WTC11 (cell line): Measurements from ENCODE around the gene BBS9. TPM values are rescaled to one million over a fixed set of nuclear protein-coding genes. Genes with fewer than 3 reads are reported as not detected.
A peak's percentile ranks its signal among the peaks of the same experiment; 100 is the strongest.

Experiments
- ATAC-seq: fragments of 200-7000 bp; cut with Tn5 transposase; 2 replicates; pipeline ENCODE4 v1.10.0; 2021; ENCODE audit warnings: mild to moderate bottlenecking, moderate library complexity
- CTCF ChIA-PET: fragments of 300-600 bp; sonication (Branson Sonifier 250); formaldehyde crosslinking; loops from one replicate; lab custom pipeline; 2021; ENCODE audit warnings: antibody characterized with exemption; lab: Charles Lee
- POLR2A ChIA-PET: fragments of 350-600 bp; sonication (Branson Sonifier 250); formaldehyde crosslinking; loops from one replicate; lab custom pipeline; 2021; ENCODE audit warnings: antibody characterized with exemption; lab: Charles Lee
- DNase-seq: peaks from one replicate; pipeline ENCODE4 v3.0.0; 2021; ENCODE audit warnings: low spot score
- H3K27ac Mint-ChIP-seq: 2 replicates; pipeline ENCODE4 v1.8.0; 2021; ENCODE audit warnings: mixed read lengths
- H3K27me3 Mint-ChIP-seq: 2 replicates; pipeline ENCODE4 v1.8.0; 2021; ENCODE audit warnings: low read depth, mild to moderate bottlenecking, moderate library complexity, mixed read lengths
- H3K36me3 Mint-ChIP-seq: 2 replicates; pipeline ENCODE4 v1.8.0; 2021; ENCODE audit warnings: mixed read lengths
- H3K4me1 Mint-ChIP-seq: 2 replicates; pipeline ENCODE4 v1.8.0; 2022; ENCODE audit warnings: mixed read lengths
- H3K4me3 Mint-ChIP-seq: 2 replicates; pipeline ENCODE4 v1.8.0; 2021; ENCODE audit warnings: mild to moderate bottlenecking, moderate library complexity, mixed read lengths
- H3K9me3 Mint-ChIP-seq: 2 replicates; pipeline ENCODE4 v1.8.0; 2021; ENCODE audit warnings: mixed read lengths
- ARID4B ChIP-seq: sonication (generic); formaldehyde crosslinking; IDR thresholded peaks from 2 replicates; pipeline ENCODE4 v1.8.0; 2023; ENCODE audit warnings: missing genetic modification reagents, mild to moderate bottlenecking, borderline replicate concordance
- ATF1 ChIP-seq: sonication (generic); formaldehyde crosslinking; IDR thresholded peaks from 2 replicates; pipeline ENCODE4 v1.8.1; 2023; ENCODE audit warnings: mild to moderate bottlenecking, moderate library complexity, missing genetic modification reagents
- ATF3 ChIP-seq: sonication (generic); formaldehyde crosslinking; conservative IDR thresholded peaks from 2 replicates; pipeline ENCODE4 v1.8.1; 2022; ENCODE audit warnings: mild to moderate bottlenecking, missing genetic modification reagents
- CTCF ChIP-seq: fragments of 200-600 bp; IDR thresholded peaks from 2 replicates; pipeline ENCODE4 v1.8.0; 2022; ENCODE audit warnings: antibody characterized with exemption
- ERG ChIP-seq: fragments of 250-450 bp; sonication (Bioruptor Pico); IDR thresholded peaks from 2 replicates; pipeline ENCODE4 v1.8.0; 2021; ENCODE audit warnings: mild to moderate bottlenecking
- HMGA2 ChIP-seq: fragments of 250-450 bp; sonication (Bioruptor Pico); IDR thresholded peaks from 2 replicates; pipeline ENCODE4 v1.4.0; 2021; ENCODE audit warnings: mild to moderate bottlenecking, moderate library complexity
- HMGXB4 ChIP-seq: sonication (generic); formaldehyde crosslinking; IDR thresholded peaks from 2 replicates; pipeline ENCODE4 v1.8.1; 2023; ENCODE audit warnings: mild to moderate bottlenecking, moderate library complexity, missing genetic modification reagents
- IRF1 ChIP-seq: sonication (generic); formaldehyde crosslinking; IDR thresholded peaks from 2 replicates; pipeline ENCODE4 v1.8.0; 2023; ENCODE audit warnings: missing genetic modification reagents
- IRF2 ChIP-seq: sonication (generic); formaldehyde crosslinking; IDR thresholded peaks from 2 replicates; pipeline ENCODE4 v1.8.0; 2022; ENCODE audit warnings: low read depth, missing genetic modification reagents, borderline replicate concordance
- MLX ChIP-seq: sonication (generic); formaldehyde crosslinking; IDR thresholded peaks from 2 replicates; pipeline ENCODE4 v1.8.1; 2023; ENCODE audit warnings: mild to moderate bottlenecking, missing genetic modification reagents, moderate library complexity
- NFATC4 ChIP-seq: fragments of 250-450 bp; sonication (Bioruptor Pico); IDR thresholded peaks from 2 replicates; pipeline ENCODE4 v1.9.0; 2021; ENCODE audit warnings: mild to moderate bottlenecking
- PREB ChIP-seq: sonication (generic); formaldehyde crosslinking; IDR thresholded peaks from 2 replicates; pipeline ENCODE4 v1.8.1; 2022; ENCODE audit warnings: mild to moderate bottlenecking, missing genetic modification reagents, moderate library complexity, borderline replicate concordance
- RORB ChIP-seq: fragments of 250-450 bp; sonication (Bioruptor Pico); IDR thresholded peaks from 2 replicates; pipeline ENCODE4 v1.9.0; 2021; ENCODE audit warnings: mild to moderate bottlenecking
- TCF7 ChIP-seq: sonication (generic); formaldehyde crosslinking; IDR thresholded peaks from 2 replicates; pipeline ENCODE4 v1.8.0; 2022; ENCODE audit warnings: mild to moderate bottlenecking, low read depth, missing genetic modification reagents, moderate library complexity
- TP53 ChIP-seq: sonication (generic); formaldehyde crosslinking; IDR thresholded peaks from 2 replicates; pipeline ENCODE4 v1.8.1; 2023; ENCODE audit warnings: mild to moderate bottlenecking, missing genetic modification reagents
- ZNF532 ChIP-seq: fragments of 250-450 bp; sonication (Bioruptor Pico); IDR thresholded peaks from 2 replicates; pipeline ENCODE4 v1.9.0; 2021; ENCODE audit warnings: mild to moderate bottlenecking, borderline replicate concordance
- total RNA-seq: library from RNA; stranded (reverse); gene quantifications from 3 replicates; pipeline ENCODE4 v1.2.3, GENCODE V29; 2021

BBS9 gene
- total RNA-seq, 1 experiment from 2014 or later, result 56.6 TPM

- TF ChIP-seq ARID4B (no peak), ZNF532 (no peak), MLX (CRISPR knock-in tag) (no peak), RORB (no peak), HMGA2 (no peak), ATF1 (CRISPR knock-in tag) (no peak)
Measured at GRCh38 chr7:33190688-33191304, 61.4 kb downstream of the BBS9 start (continued).

GRCh38 chr7:33191340-33191739 is 62.0 kb downstream of the BBS9 start:
- peaks cover 2% of the 10 kb centered on the region; the same call in 1 of the 2 replicates for H3K36me3 Mint-ChIP-seq
- DNase-seq, result no peak
- ATAC-seq, result peak; percentile 93
- no peak overlapping the region for H3K4me3 Mint-ChIP-seq
- peaks cover 9% of the 10 kb centered on the region; the same call in 1 of the 2 replicates for H3K9me3 Mint-ChIP-seq
- peaks cover 12% of the 10 kb centered on the region for H3K4me1 Mint-ChIP-seq
- H3K27ac Mint-ChIP-seq, result no peak overlapping the region
- CTCF ChIA-PET, result interaction anchor here (1.2 kb wide), 1 partner anchor 143 kb away, joined by 3 read pairs; no protein-coding TSS in a partner anchor
- H3K27me3 Mint-ChIP-seq, result no peaks in the 10 kb centered on the region; the same call in 1 of the 2 replicates
- POLR2A ChIA-PET, result no interaction called here
- TF ChIP-seq IRF1, result no peak
- no peak for TF ChIP-seq NFATC4
- TF ChIP-seq IRF2 (CRISPR knock-in tag), result no peak
- TF ChIP-seq ATF3 (CRISPR knock-in tag), result no peak
- no peak for TF ChIP-seq TP53 (CRISPR knock-in tag)
- TF ChIP-seq CTCF, result no peak
- no peak for TF ChIP-seq HMGXB4 (CRISPR knock-in tag)
- TF ChIP-seq PREB (CRISPR knock-in tag), result no peak
- TF ChIP-seq ERG, result no peak
- TF ChIP-seq TCF7 (CRISPR knock-in tag), result no peak
